ENCODE measurements around the gene MGST2.

The MGST2 gene

DNA sequence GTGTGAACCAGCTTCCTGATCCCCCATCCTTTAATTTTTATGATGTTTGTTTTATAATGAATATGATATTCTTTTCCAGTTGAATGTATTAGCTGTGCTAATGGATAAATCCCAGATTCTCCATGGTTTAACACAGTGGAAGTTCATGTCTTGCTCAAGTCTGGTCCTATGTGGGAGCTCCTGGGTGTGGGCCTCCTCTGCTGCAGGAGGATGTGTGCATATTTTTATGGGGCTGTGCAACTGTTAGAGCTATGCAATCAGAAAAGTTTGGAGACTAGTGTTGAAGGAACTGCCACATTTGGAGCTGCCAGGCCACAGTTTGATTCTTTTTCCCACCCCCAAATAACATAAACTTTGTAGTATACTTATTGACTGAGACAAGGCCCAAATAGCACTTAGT, 24.8 kb downstream of the MGST2 start:
- no peak for TF ChIP-seq RARB (CRISPR knock-in tag; IDR thresholded peaks at IDR 0.05)
- no peak for TF ChIP-seq ZNF70 (CRISPR knock-in tag; IDR thresholded peaks at IDR 0.05)
- TF ChIP-seq, protein P1, sequence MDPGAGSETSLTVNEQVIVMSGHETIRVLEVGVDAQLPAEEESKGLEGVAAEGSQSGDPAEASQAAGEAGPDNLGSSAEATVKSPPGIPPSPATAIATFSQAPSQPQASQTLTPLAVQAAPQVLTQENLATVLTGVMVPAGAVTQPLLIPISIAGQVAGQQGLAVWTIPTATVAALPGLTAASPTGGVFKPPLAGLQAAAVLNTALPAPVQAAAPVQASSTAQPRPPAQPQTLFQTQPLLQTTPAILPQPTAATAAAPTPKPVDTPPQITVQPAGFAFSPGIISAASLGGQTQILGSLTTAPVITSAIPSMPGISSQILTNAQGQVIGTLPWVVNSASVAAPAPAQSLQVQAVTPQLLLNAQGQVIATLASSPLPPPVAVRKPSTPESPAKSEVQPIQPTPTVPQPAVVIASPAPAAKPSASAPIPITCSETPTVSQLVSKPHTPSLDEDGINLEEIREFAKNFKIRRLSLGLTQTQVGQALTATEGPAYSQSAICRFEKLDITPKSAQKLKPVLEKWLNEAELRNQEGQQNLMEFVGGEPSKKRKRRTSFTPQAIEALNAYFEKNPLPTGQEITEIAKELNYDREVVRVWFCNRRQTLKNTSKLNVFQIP (CRISPR knock-in tag; IDR thresholded peaks at IDR 0.05; ENCODE audit: borderline replicate concordance, low read depth): no peak
- TF ChIP-seq PPARA (CRISPR knock-in tag; IDR thresholded peaks at IDR 0.05; ENCODE audit: borderline replicate concordance): no peak
- TF ChIP-seq ZFP3 (CRISPR knock-in tag; IDR thresholded peaks at IDR 0.05): no peak
- TF ChIP-seq, protein P2, sequence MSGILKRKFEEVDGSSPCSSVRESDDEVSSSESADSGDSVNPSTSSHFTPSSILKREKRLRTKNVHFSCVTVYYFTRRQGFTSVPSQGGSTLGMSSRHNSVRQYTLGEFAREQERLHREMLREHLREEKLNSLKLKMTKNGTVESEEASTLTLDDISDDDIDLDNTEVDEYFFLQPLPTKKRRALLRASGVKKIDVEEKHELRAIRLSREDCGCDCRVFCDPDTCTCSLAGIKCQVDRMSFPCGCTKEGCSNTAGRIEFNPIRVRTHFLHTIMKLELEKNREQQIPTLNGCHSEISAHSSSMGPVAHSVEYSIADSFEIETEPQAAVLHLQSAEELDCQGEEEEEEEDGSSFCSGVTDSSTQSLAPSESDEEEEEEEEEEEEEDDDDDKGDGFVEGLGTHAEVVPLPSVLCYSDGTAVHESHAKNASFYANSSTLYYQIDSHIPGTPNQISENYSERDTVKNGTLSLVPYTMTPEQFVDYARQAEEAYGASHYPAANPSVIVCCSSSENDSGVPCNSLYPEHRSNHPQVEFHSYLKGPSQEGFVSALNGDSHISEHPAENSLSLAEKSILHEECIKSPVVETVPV (CRISPR knock-in tag; IDR thresholded peaks at IDR 0.05): no peak
- TF ChIP-seq ZC3H10 (CRISPR knock-in tag; IDR thresholded peaks at IDR 0.05): no peak
- no peak for TF ChIP-seq TCF4 (CRISPR knock-in tag; IDR thresholded peaks at IDR 0.05; ENCODE audit: borderline replicate concordance)
- no peak for TF ChIP-seq CSDC2 (CRISPR knock-in tag; IDR thresholded peaks at IDR 0.05)
- TF ChIP-seq TSHZ2 (CRISPR knock-in tag; IDR thresholded peaks at IDR 0.05): no peak
- TF ChIP-seq GLIS3 (CRISPR knock-in tag; IDR thresholded peaks at IDR 0.05): no peak
- TF ChIP-seq ZFP30 (CRISPR knock-in tag; IDR thresholded peaks at IDR 0.05): no peak
- no peak for TF ChIP-seq ISL1 (CRISPR knock-in tag; IDR thresholded peaks at IDR 0.05)
- TF ChIP-seq, protein P3, sequence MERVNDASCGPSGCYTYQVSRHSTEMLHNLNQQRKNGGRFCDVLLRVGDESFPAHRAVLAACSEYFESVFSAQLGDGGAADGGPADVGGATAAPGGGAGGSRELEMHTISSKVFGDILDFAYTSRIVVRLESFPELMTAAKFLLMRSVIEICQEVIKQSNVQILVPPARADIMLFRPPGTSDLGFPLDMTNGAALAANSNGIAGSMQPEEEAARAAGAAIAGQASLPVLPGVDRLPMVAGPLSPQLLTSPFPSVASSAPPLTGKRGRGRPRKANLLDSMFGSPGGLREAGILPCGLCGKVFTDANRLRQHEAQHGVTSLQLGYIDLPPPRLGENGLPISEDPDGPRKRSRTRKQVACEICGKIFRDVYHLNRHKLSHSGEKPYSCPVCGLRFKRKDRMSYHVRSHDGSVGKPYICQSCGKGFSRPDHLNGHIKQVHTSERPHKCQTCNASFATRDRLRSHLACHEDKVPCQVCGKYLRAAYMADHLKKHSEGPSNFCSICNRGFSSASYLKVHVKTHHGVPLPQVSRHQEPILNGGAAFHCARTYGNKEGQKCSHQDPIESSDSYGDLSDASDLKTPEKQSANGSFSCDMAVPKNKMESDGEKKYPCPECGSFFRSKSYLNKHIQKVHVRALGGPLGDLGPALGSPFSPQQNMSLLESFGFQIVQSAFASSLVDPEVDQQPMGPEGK (CRISPR knock-in tag; IDR thresholded peaks at IDR 0.05; ENCODE audit: borderline replicate concordance): no peak
- ATAC-seq: no peak

- TF ChIP-seq SNAI2 (CRISPR knock-in tag; IDR thresholded peaks at IDR 0.05): no peak
- no peak for TF ChIP-seq TSHZ2 (CRISPR knock-in tag; IDR thresholded peaks at IDR 0.05)
- TF ChIP-seq ZNF565 (CRISPR knock-in tag; conservative IDR thresholded peaks at IDR 0.05; ENCODE audit: low read depth): no peak
- TF ChIP-seq ISL1 (CRISPR knock-in tag; IDR thresholded peaks at IDR 0.05): no peak
- TF ChIP-seq BACH2 (CRISPR knock-in tag; IDR thresholded peaks at IDR 0.05; ENCODE audit: borderline replicate concordance): no peak
- TF ChIP-seq ESRRG (CRISPR knock-in tag; IDR thresholded peaks at IDR 0.05): no peak
- TF ChIP-seq ZNF70 (CRISPR knock-in tag; IDR thresholded peaks at IDR 0.05): no peak
- TF ChIP-seq RARB (CRISPR knock-in tag; IDR thresholded peaks at IDR 0.05): no peak
- TF ChIP-seq OSR1 (CRISPR knock-in tag; IDR thresholded peaks at IDR 0.05): no peak
- no peak for ATAC-seq
These were observed 26.8 kb downstream of the MGST2 start for GRCh38 chr4:139692309-139693012.

All from SK-N-SH treated with all-trans-retinoic acid at 6 μM for 48 hours (cell line).